ENCODE measurements around the gene C14orf93.

Gene C14orf93

GRCh38 chr14:23009939-23010726, at the start of gene C14orf93:
C14orf93 (minus strand) TSS chr14:23010143; CDS start chr14:22999023, 11,120 bp downstream.
- DNase-seq, result peak; percentile 53 to 66

GRCh38 chr14:23058654-23059504, 48.9 kb upstream of the C14orf93 start:
- no peak for DNase-seq

GRCh38 chr14:23057757-23058653, 48.1 kb upstream of the C14orf93 start:
- peak; percentile 33 to 86 for DNase-seq

- peak in 1 of 2 donors; percentile 36 for DNase-seq
Measured at GRCh38 chr14:23056956-23057756, 47.2 kb upstream of the C14orf93 start, which contains the start of gene CDH24. CDH24 (minus strand) TSS chr14:23057520; CDS start chr14:23055733, 1,787 bp downstream.

GRCh38 chr14:23056145-23056955, 46.4 kb upstream of the C14orf93 start:
- peak; percentile 65 to 77 for DNase-seq

- no peak for DNase-seq
Measured at GRCh38 chr14:23055621-23056144, 45.7 kb upstream of the C14orf93 start.

- DNase-seq, result no peak
Measured at GRCh38 chr14:23055147-23055550, 45.2 kb upstream of the C14orf93 start.

GRCh38 chr14:23054000-23054811, 44.3 kb upstream of the C14orf93 start:
- DNase-seq, result no peak

- no peak for DNase-seq
Measured at GRCh38 chr14:23053426-23053825, 43.5 kb upstream of the C14orf93 start.

GRCh38 chr14:23052671-23053070, 42.7 kb upstream of the C14orf93 start:
- DNase-seq, result no peak

- no peak for DNase-seq
Measured at GRCh38 chr14:23052182-23052623, 42.3 kb upstream of the C14orf93 start.

- DNase-seq, result peak; percentile 16 to 25
Measured at GRCh38 chr14:23051141-23052057, 41.5 kb upstream of the C14orf93 start.

- no peak for DNase-seq
Measured at GRCh38 chr14:23049011-23049410, 39.1 kb upstream of the C14orf93 start.

- DNase-seq, result no peak
Measured at GRCh38 chr14:23047751-23048693, 38.1 kb upstream of the C14orf93 start.

GRCh38 chr14:23047034-23047634, 37.2 kb upstream of the C14orf93 start:
- no peak for DNase-seq

- DNase-seq, result no peak
Measured at GRCh38 chr14:23045419-23046357, 35.7 kb upstream of the C14orf93 start.
